GM21786 (cell line): Measurements from ENCODE around the gene STOML1.

Experiments
- ATAC-seq: cut with Tn5 transposase; IDR thresholded peaks from one replicate; pipeline ENCODE4 v1.9.1; 2021; ENCODE audit not compliant: unreplicated experiment

Gene STOML1

GRCh38 chr15:73934281-73934680 is 57.8 kb downstream of the STOML1 start:
- ATAC-seq, result no peak

GRCh38 chr15:73932381-73933191 is 59.5 kb downstream of the STOML1 start:
- no peak for ATAC-seq

- ATAC-seq, result no peak
Observed at GRCh38 chr15:73931441-73931840, 60.7 kb downstream of the STOML1 start.

- no peak for ATAC-seq
Observed at GRCh38 chr15:73930790-73931281, 61.3 kb downstream of the STOML1 start.

- no peak for ATAC-seq
Observed at GRCh38 chr15:73930371-73930770, 61.7 kb downstream of the STOML1 start.

GRCh38 chr15:73928971-73929627 is 63.0 kb downstream of the STOML1 start:
- ATAC-seq, result no peak
